Left renal pelvis (tissue), 4 donors: Measurements from ENCODE around the gene TMEM182. TPM values are rescaled to one million over a fixed set of nuclear protein-coding genes. Genes with fewer than 3 reads are reported as not detected.

Experiments used
- DNase-seq, 4 donors: peaks; one replicate each; pipeline ENCODE4 v3.0.0-alpha.2; 2013; ENCODE audit warnings: low read depth in 4 of 4, low spot score in 3 of 4
- polyA plus RNA-seq, 4 donors: library from polyadenylated mRNA; unstranded; fragments of 120-200 nt; gene quantifications; one replicate each; pipeline ENCODE4 v1.2.1, GENCODE V29; 2013; ENCODE audit not compliant: insufficient read length in 4 of 4

The TMEM182 gene
- polyA plus RNA-seq, 4 donors, result 6.6 to 9.9 (median 7.6) TPM

GRCh38 chr2:102798181-102798580, 36.4 kb downstream of the TMEM182 start:
- DNase-seq, result no peak

- no peak for DNase-seq
These were observed 39.4 kb downstream of the TMEM182 start for GRCh38 chr2:102801098-102801718.

- DNase-seq, result no peak
These were observed 40.2 kb downstream of the TMEM182 start for GRCh38 chr2:102801858-102802699.

GRCh38 chr2:102803041-102803896, 41.4 kb downstream of the TMEM182 start:
- no peak for DNase-seq

GRCh38 chr2:102803897-102804217, 42.0 kb downstream of the TMEM182 start:
- DNase-seq, result no peak

GRCh38 chr2:102806250-102806837, 44.5 kb downstream of the TMEM182 start:
- DNase-seq, result peak; percentile 31 to 53 (median 41)

GRCh38 chr2:102809291-102810189, 47.7 kb downstream of the TMEM182 start:
- DNase-seq, result no peak

- DNase-seq, result no peak
These were observed 53.5 kb downstream of the TMEM182 start for GRCh38 chr2:102815285-102815684.

- DNase-seq, result peak in 1 of 4 donors; percentile 45
These were observed 65.1 kb downstream of the TMEM182 start for GRCh38 chr2:102826904-102827303.

GRCh38 chr2:102832789-102833188, 71.0 kb downstream of the TMEM182 start:
- no peak for DNase-seq

GRCh38 chr2:102834523-102835273, 72.9 kb downstream of the TMEM182 start:
- DNase-seq, result no peak

GRCh38 chr2:102837626-102838198, 75.9 kb downstream of the TMEM182 start:
- DNase-seq, result no peak

GRCh38 chr2:102839668-102840388, 78.0 kb downstream of the TMEM182 start:
- no peak for DNase-seq

GRCh38 chr2:102841107-102841840, 79.4 kb downstream of the TMEM182 start:
- peak in 2 of 4 donors; percentile 40 to 57 for DNase-seq

- peak in 1 of 4 donors; percentile 33 for DNase-seq
These were observed 82.1 kb downstream of the TMEM182 start for GRCh38 chr2:102843764-102844443.

- DNase-seq, result no peak
These were observed 83.1 kb downstream of the TMEM182 start for GRCh38 chr2:102844911-102845310.

GRCh38 chr2:102848366-102848839, 86.6 kb downstream of the TMEM182 start:
- peak; percentile 64 to 82 (median 72) for DNase-seq
